NCI-H82 treated with DMSO at 0.1 percent for 48 hours (cell line): Measurements from ENCODE around the gene NR4A2.

Experiments used
- DNase-seq: peaks from one replicate; lab custom pipeline; 2025; ENCODE audit not compliant: unreplicated experiment; lab: John Stamatoyannopoulos, UW

NR4A2 gene

GRCh38 chr2:156340804-156341451 is 8.4 kb upstream of the NR4A2 start:
- DNase-seq, result peak; percentile 83

DNA sequence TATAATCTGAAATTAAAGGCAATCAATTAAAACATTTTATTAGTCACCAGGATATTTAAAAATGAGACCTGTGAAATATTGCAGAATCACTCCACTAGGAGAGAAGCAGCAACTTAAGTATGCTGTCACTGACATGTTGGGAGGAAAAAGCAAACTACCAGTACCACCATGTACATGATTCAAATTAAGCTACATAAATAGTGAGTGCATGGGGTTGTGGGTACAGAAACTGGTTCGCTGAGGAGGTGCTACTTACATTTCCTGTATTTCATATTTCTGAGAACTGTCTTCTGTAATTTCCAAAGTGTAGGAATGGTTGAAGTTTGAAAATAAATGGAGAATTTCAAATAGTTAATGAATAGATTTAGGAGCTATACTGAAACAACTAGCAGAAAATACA is 7.9 kb upstream of the NR4A2 start:
- no peak for DNase-seq

- DNase-seq, result no peak
Observed at GRCh38 chr2:156339865-156340264, 7.3 kb upstream of the NR4A2 start.

- no peak for DNase-seq
Observed at GRCh38 chr2:156339110-156339847, 6.8 kb upstream of the NR4A2 start.

- no peak for DNase-seq
Observed at GRCh38 chr2:156338578-156338977, 6.1 kb upstream of the NR4A2 start.

- peak; percentile 68 for DNase-seq
Observed at GRCh38 chr2:156334496-156335478, 2.3 kb upstream of the NR4A2 start.

- no peak for DNase-seq
Observed at GRCh38 chr2:156333951-156334495, 1.5 kb upstream of the NR4A2 start.

- DNase-seq, result no peak
Observed at GRCh38 chr2:156333274-156333950, 891 bp upstream of the NR4A2 start.

GRCh38 chr2:156332284-156332533 is 312 bp downstream of the NR4A2 start:
- no peak for DNase-seq

DNA sequence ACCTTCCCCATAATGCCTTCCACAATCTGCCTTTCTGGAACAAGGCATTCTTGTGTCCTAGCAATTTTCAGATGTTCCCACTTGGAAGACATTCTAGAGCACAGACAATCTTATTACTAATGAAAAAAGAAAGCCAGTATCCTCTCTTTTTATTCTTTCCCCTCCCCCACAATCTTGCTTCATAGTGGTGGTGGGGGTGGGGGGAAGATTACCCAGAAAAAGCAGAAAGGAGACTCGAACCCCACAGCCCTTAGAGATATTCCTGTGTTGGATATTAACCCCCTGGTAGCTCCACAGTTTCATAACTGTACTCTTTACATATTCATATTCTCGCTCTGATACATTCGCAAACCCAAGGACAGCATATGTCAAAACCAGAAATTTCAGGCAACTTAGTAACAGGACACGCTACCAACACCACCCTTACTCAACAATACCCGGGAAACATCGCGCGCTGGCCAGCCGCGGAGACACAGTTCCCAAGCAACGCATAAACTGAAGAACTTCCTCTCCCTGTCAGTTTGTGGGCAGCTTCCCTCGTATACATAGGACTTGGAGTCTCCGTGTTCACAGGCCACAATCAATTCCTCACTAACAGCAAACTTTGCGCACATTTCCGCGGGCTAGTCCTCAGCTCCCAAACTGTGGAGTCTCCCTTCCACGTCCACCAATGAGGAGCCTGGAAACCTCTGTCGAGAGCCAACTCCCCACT is 793 bp downstream of the NR4A2 start:
- no peak for DNase-seq

DNA sequence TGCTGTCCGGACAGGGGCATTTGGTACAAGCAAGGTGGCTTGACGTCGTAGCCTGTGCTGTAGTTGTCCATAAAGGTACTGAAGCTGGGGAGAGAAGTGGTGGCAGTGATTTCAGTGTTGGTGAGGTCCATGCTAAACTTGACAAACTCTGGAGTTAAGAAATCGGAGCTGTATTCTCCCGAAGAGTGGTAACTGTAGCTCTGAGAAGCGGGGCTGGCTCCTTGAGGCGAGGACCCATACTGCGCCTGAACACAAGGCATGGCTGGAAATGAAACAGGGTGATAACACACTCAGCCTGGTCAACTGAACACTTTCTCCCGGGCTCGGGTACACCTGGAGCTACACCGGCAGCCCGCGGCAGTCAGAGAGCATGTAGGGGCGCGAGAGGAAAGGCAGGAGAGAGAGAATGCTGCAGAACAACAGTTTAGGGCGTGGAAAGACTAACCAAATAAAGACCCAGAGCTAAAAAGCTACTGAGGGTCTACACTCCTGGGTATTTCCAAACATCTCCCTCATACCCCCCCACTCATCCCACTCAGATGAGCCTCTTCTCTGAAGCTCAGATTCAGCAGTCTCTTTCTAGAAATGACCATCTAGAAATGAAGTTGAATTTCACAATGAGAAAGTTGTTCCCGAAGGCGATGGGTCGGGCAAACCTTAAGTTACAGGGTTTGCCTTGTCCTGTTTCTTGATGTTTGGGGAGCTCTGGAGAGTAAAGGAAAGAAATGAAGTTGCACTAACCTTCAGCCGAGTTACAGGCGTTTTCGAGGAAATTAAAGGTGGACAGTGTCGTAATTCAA is 2.4 kb downstream of the NR4A2 start:
- DNase-seq, result no peak

GRCh38 chr2:156329031-156329926 is 3.2 kb downstream of the NR4A2 start:
- DNase-seq, result no peak

DNA sequence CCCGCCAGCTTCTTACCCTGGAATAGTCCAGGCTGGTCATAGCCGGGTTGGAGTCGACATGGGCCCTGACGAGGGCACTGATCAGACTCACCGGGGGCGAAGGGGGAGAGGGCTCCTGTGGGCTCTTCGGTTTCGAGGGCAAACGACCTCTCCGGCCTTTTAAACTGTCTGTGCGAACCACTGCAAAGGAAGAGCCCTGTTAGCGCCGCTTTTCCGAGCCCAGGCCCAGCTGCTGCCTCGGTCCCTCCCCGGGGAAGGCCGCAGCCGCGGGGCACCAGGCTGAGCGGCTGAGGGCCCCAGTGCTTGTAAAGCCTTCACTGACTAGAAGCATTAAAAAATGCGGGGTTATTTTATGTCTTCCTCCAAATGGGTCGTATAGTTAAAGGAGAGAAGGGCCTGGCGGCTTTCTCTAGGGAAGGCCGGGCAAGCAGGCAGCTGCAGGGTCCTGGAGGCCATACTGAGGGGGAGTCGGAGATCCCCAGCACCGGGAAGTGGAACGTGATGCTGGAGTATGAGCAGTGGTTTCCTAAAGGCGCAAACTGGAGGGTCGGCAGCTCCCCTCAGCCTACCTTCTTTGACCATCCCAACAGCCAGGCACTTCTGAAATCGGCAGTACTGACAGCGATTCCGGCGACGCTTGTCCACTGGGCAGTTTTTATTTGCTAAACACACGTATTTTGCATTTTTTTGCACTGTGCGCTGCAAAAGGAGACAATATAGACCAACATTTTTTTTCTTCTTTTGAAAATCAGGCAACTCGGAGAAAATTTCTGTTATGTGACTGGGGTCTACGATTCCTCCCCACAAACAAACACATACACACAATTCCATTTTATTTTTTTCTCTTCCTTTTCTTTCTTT is 4.5 kb downstream of the NR4A2 start:
- no peak for DNase-seq

DNA sequence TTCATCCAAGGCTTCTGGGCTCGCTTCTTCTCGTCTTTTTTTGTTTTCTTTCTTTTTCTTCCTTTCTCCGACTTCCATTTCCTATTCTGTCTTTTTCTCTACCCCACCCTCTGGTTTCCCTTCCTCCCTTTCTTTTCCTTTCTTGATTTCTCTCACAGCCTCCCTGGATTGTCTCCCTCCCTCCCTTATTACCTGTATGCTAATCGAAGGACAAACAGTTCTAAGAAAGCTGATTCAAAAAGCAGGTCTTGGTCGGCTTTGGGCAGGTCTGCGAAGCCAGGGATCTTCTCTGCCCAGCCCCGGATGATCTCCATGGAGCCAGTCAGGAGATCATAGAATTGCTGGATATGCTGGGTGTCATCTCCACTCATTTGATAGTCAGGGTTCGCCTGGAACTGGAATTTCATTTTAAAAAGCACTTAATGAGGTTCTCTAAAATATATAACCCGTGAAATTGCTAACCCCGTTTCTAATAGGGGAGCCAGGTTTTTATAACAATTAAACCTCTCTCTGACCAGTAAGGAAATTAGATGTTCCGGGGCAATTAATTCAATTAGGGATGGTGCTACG is 5.9 kb downstream of the NR4A2 start:
- no peak for DNase-seq

DNA sequence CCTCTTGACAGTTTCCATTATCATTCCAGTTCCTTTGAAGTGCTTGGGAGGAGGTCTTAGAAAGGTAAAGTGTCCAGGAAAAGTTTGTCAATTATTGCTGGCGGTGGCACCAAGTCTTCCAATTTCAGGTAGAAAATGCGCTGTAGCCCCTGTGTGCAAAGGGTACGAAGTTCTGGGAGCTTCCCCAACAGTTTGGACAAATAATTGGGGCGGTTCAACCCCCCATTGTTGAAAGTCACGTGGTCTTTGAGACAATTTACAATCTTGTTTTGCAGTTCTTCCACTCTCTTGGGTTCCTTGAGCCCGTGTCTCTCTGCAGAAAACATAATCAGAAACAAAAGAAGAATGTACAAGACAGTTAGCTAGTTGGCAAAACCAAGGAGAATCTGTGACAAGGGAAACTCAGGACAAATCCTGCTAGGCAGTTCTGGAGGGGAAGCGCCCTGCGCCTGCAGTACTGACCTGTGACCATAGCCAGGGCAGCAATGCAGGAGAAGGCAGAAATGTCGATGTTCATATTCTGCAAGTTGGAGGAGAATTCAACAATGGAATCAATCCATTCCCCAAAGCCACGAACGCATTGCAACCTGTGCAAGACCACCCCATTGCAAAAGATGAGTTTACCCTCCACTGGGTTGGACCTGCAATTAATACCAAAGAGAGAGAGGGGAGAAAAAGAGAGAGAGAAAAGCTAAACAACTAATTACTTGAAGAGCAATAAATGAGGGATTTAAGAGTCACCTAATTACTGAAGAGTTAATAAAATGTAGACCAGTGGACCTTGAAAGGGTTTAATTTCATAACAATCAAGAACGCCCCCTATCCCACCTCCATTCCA is 6.6 kb downstream of the NR4A2 start:
- no peak for DNase-seq

DNA sequence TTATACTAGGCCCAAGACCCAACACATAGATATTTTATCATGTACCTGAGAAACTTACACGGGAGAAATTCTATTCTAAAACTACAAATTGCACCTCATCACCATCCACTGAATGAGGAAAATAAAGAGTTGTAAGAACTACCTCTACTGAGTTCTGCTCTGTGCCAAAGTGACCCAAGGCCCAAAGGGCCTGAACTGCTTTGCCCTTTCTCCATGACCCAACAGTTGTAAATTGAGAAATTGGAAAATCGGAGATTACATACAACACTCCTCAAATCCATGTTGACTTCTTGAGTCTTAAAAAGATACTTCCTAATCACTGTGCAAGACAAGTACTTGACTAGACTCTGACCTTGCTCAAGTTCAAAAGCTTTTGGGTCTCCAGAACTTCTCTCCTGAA is 8.8 kb downstream of the NR4A2 start:
- DNase-seq, result no peak
